Inflammatory macrophage (primary cell): Measurements from ENCODE around the gene TBC1D24.
"Not testable (repeated sequence)": the region's sequence is repeated elsewhere in the genome, so short reads cannot be mapped to it uniquely, and the experiment has no call there.

Experiments used
- DNase-seq, 2 donors: peaks; one replicate each; pipeline ENCODE4 v3.0.0-alpha.2; 2020 to 2022

TBC1D24 gene

GRCh38 chr16:2518823-2519710 lies 44.1 kb downstream of the TBC1D24 start:
- no peak for DNase-seq

DNA sequence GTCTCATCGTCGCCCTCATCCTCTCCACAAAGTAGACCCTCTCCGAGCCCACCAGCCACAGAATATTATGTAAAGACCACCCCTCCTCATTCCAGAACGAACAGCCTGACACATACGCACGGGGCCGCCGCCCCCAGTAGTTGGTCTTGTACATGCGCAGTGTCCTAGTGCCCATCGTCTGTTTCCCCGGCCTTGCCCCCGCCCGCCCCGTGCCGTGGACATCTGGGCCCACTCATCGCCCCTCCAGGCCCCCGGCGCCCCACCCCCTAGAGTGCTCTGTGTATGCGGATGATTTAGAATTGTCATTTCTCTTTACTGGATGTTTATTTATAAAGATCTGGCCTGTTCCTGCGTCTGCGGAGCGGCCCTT lies 44.8 kb downstream of the TBC1D24 start:
- no peak for DNase-seq

- peak; percentile 90 to 94 for DNase-seq
Measured at GRCh38 chr16:2520097-2520783, 45.3 kb downstream of the TBC1D24 start, which contains the start of gene AMDHD2. AMDHD2 (plus strand) TSS chr16:2520371; CDS start chr16:2520459, 88 bp downstream.

- DNase-seq = peak; percentile 43 to 65
Measured at GRCh38 chr16:2520784-2521531, 46.0 kb downstream of the TBC1D24 start.

DNA sequence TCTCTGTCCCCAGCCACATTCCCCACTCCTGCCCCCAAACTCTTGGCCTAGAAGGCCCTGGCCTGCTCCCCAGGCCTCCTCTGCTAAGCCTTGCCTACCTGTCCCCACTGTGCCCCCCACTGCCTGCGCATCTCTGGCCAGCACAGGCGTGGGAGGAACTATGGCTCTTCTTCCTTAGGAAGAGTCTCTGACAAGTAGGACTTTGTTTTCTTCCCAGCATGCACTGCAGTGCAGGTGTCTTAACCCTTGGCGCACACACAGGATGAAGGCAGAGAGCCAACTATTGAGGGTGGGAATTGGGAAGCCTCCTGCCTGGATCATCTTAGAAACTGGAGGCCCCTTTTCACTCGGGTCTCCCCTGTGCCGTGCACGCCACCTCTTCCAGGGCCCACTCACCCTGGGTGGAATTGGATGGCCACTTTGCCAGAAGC lies 48.9 kb downstream of the TBC1D24 start:
- no peak for DNase-seq

- no peak for DNase-seq
Measured at GRCh38 chr16:2524339-2524938, 49.5 kb downstream of the TBC1D24 start.

- no peak for DNase-seq
Measured at GRCh38 chr16:2526135-2526534, 51.2 kb downstream of the TBC1D24 start.

- no peak for DNase-seq
Measured at GRCh38 chr16:2527071-2527783, 52.3 kb downstream of the TBC1D24 start.

- no peak for DNase-seq
Measured at GRCh38 chr16:2527784-2528100, 52.8 kb downstream of the TBC1D24 start.

DNA sequence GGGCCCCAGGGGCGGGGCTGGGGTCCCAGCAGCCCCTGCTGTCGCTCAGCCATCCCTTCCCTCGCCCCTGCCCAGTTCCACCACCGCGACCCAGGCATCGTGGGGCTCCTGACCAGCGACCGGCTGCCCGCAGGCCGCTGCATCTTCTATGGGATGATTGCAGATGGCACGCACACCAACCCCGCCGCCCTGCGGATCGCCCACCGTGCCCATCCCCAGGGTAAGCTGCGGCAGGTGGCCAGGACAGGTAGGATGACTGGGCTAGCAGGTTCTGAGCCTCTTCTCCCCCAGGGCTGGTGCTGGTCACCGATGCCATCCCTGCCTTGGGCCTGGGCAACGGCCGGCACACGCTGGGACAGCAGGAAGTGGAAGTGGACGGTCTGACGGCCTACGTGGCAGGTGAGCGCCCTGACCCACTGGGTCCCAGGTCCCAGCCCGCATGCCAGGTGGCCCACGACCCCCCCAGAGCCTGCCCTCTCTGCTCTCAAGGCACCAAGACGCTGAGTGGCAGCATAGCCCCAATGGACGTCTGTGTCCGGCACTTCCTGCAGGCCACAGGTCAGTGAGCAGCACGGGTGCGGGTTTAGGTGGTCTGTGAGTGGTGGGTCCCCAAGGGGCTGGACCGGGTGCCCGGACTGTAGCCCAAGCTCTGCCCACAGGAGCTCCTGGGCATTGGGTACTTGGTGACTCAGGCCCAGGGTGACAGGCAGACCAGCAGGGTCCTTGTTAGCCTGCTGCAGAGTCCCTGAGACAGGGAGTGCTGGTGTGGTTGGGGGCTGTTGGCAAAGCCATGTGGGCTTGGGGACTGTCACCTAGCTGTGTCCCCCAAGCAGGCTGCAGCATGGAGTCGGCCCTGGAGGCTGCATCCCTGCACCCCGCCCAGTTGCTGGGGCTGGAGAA lies 53.5 kb downstream of the TBC1D24 start:
- no peak for DNase-seq

- DNase-seq = no peak
Measured at GRCh38 chr16:2529061-2529931, 54.4 kb downstream of the TBC1D24 start.

DNA sequence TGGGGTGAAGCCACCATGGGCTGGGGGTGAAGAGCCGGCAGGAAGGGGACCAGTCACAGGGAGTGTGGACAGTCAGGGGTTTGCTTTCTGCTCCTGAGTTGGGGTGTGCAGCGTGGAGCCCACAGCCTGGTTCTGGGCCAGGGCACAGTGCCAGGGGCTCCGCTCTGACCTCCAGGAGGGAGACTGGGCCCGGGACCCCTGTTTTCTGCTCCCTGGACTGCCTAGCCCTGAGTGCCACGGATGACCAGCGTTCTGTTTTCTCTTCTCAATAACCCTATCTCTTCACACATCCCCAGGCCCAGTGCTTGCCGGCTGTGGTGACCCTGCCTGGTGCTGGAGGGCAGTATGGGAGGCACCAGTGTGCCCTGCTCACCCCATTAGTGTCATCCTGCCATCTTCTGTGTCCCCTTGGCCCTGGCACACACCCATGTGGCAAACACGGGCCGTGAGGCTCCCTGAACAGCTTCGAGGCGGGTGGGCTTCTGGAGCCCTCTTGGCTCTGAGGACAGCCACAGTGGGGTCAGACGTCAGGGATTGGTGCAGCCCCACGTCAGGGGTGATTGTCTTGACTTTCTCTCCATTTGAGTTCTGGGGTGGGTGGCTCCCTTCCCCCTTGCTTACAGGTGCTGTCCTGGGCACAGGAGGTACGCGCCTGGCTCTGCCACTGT lies 55.2 kb downstream of the TBC1D24 start:
- no peak for DNase-seq

GRCh38 chr16:2530629-2531318 lies 55.8 kb downstream of the TBC1D24 start:
- no peak for DNase-seq

GRCh38 chr16:2531371-2531695 lies 56.4 kb downstream of the TBC1D24 start, which contains the start of gene CEMP1:
CEMP1 (minus strand) TSS chr16:2531408; CDS start chr16:2531073, 335 bp downstream.
- DNase-seq = no peak

GRCh38 chr16:2531696-2532493 lies 57.0 kb downstream of the TBC1D24 start:
- peak; percentile 98 to 99 for DNase-seq

GRCh38 chr16:2532494-2533141 lies 57.7 kb downstream of the TBC1D24 start:
- peak; percentile 63 to 70 for DNase-seq

GRCh38 chr16:2533142-2533755 lies 58.3 kb downstream of the TBC1D24 start:
- not testable (repeated sequence) for DNase-seq
